T-helper 1 cell treated with Interleukin-12 subunit alpha and Interleukin-12 subunit beta and Interleukin-4 antibody, amounts not matched to agents 30 μg/mL and 1 μg/mL, for 36 hours (primary cell): ENCODE data around the gene DPP7.

Experiments
- H3K27ac Mint-ChIP-seq: one replicate; pipeline ENCODE4 v1.8.0; 2021; ENCODE audit warnings: mild to moderate bottlenecking, mixed read lengths
- H3K27me3 Mint-ChIP-seq: one replicate; pipeline ENCODE4 v1.8.0; 2021; ENCODE audit warnings: low read depth, mixed read lengths
- H3K36me3 Mint-ChIP-seq: one replicate; pipeline ENCODE4 v1.8.0; 2021; ENCODE audit warnings: low read depth, mixed read lengths
- H3K4me1 Mint-ChIP-seq: one replicate; pipeline ENCODE4 v1.8.0; 2021; ENCODE audit warnings: low read depth, mixed read lengths
- H3K4me3 Mint-ChIP-seq: one replicate; pipeline ENCODE4 v1.8.0; 2021; ENCODE audit warnings: mild to moderate bottlenecking, moderate library complexity, mixed read lengths
- H3K9me3 Mint-ChIP-seq: one replicate; pipeline ENCODE4 v1.8.0; 2021; ENCODE audit warnings: mixed read lengths

The DPP7 gene

GRCh38 chr9:137152844-137153405, 38.4 kb upstream of the DPP7 start:
- peaks cover 14% of the 10 kb centered on the region for H3K4me1 Mint-ChIP-seq
- H3K9me3 Mint-ChIP-seq: no peaks in the 10 kb centered on the region
- no peak overlapping the region for H3K27ac Mint-ChIP-seq
- no peak overlapping the region for H3K4me3 Mint-ChIP-seq
- peaks cover 13% of the 10 kb centered on the region for H3K27me3 Mint-ChIP-seq
- H3K36me3 Mint-ChIP-seq: no peaks in the 10 kb centered on the region

GRCh38 chr9:137150617-137151457, 36.3 kb upstream of the DPP7 start:
- H3K27me3 Mint-ChIP-seq: peaks cover 8% of the 10 kb centered on the region

GRCh38 chr9:137149942-137150616, 35.5 kb upstream of the DPP7 start:
- no peaks in the 10 kb centered on the region for H3K9me3 Mint-ChIP-seq
- peaks cover 10% of the 10 kb centered on the region for H3K4me1 Mint-ChIP-seq
- no peaks in the 10 kb centered on the region for H3K36me3 Mint-ChIP-seq
- H3K4me3 Mint-ChIP-seq: no peak overlapping the region
- H3K27me3 Mint-ChIP-seq: peaks cover 5% of the 10 kb centered on the region
- no peak overlapping the region for H3K27ac Mint-ChIP-seq

More at GRCh38 chr9:137150617-137151457, 36.3 kb upstream of the DPP7 start:
- Mint-ChIP-seq H3K36me3 (no peaks in the 10 kb centered on the region), H3K9me3 (no peaks in the 10 kb centered on the region), H3K4me3 (no peak overlapping the region), H3K27ac (peak overlapping the region; percentile 80), H3K4me1 (peaks cover 10% of the 10 kb centered on the region)

- Mint-ChIP-seq H3K4me1 (peaks cover 10% of the 10 kb centered on the region), H3K9me3 (no peaks in the 10 kb centered on the region), H3K4me3 (no peak overlapping the region), H3K27ac (no peak overlapping the region), H3K36me3 (no peaks in the 10 kb centered on the region), H3K27me3 (no peaks in the 10 kb centered on the region)
These were observed 34.8 kb upstream of the DPP7 start for GRCh38 chr9:137149363-137149762.

- H3K4me1 Mint-ChIP-seq: peaks cover 10% of the 10 kb centered on the region
- H3K4me3 Mint-ChIP-seq: no peak overlapping the region
- no peaks in the 10 kb centered on the region for H3K27me3 Mint-ChIP-seq
- no peaks in the 10 kb centered on the region for H3K9me3 Mint-ChIP-seq
- no peaks in the 10 kb centered on the region for H3K36me3 Mint-ChIP-seq
- no peak overlapping the region for H3K27ac Mint-ChIP-seq
These were observed 34.1 kb upstream of the DPP7 start for GRCh38 chr9:137148661-137149060.

- H3K27ac Mint-ChIP-seq: no peak overlapping the region
- no peaks in the 10 kb centered on the region for H3K9me3 Mint-ChIP-seq
These were observed 33.7 kb upstream of the DPP7 start for GRCh38 chr9:137148242-137148641.

GRCh38 chr9:137147793-137148160, 33.2 kb upstream of the DPP7 start:
- Mint-ChIP-seq H3K36me3 (no peaks in the 10 kb centered on the region), H3K27me3 (no peaks in the 10 kb centered on the region), H3K4me1 (peaks cover 10% of the 10 kb centered on the region), H3K4me3 (no peak overlapping the region), H3K9me3 (no peaks in the 10 kb centered on the region), H3K27ac (no peak overlapping the region)

More at GRCh38 chr9:137148242-137148641, 33.7 kb upstream of the DPP7 start:
- Mint-ChIP-seq H3K36me3 (no peaks in the 10 kb centered on the region), H3K4me1 (peaks cover 10% of the 10 kb centered on the region), H3K27me3 (no peaks in the 10 kb centered on the region), H3K4me3 (no peak overlapping the region)

- no peak overlapping the region for H3K27ac Mint-ChIP-seq
- no peak overlapping the region for H3K4me3 Mint-ChIP-seq
- peaks cover 3% of the 10 kb centered on the region for H3K27me3 Mint-ChIP-seq
- no peaks in the 10 kb centered on the region for H3K9me3 Mint-ChIP-seq
- peaks cover 10% of the 10 kb centered on the region for H3K4me1 Mint-ChIP-seq
- no peaks in the 10 kb centered on the region for H3K36me3 Mint-ChIP-seq
These were observed 32.7 kb upstream of the DPP7 start for GRCh38 chr9:137147091-137147792.

- Mint-ChIP-seq H3K27me3 (peaks cover 7% of the 10 kb centered on the region), H3K4me3 (no peak overlapping the region), H3K27ac (no peak overlapping the region), H3K4me1 (peaks cover 10% of the 10 kb centered on the region), H3K36me3 (no peaks in the 10 kb centered on the region), H3K9me3 (no peaks in the 10 kb centered on the region)
These were observed 32.0 kb upstream of the DPP7 start for GRCh38 chr9:137146527-137146918.

- Mint-ChIP-seq H3K9me3 (no peaks in the 10 kb centered on the region), H3K27ac (no peak overlapping the region)
These were observed 31.4 kb upstream of the DPP7 start for GRCh38 chr9:137145731-137146526.

GRCh38 chr9:137143459-137143858, 28.9 kb upstream of the DPP7 start:
- no peak overlapping the region for H3K27ac Mint-ChIP-seq
- H3K9me3 Mint-ChIP-seq: no peaks in the 10 kb centered on the region
- peaks cover 24% of the 10 kb centered on the region for H3K27me3 Mint-ChIP-seq
- H3K4me1 Mint-ChIP-seq: peaks cover 3% of the 10 kb centered on the region
- H3K4me3 Mint-ChIP-seq: no peak overlapping the region
- no peaks in the 10 kb centered on the region for H3K36me3 Mint-ChIP-seq

More at GRCh38 chr9:137145731-137146526, 31.4 kb upstream of the DPP7 start:
- Mint-ChIP-seq H3K36me3 (no peaks in the 10 kb centered on the region), H3K4me1 (peaks cover 7% of the 10 kb centered on the region), H3K27me3 (peaks cover 7% of the 10 kb centered on the region), H3K4me3 (no peak overlapping the region)

GRCh38 chr9:137141976-137142936, 27.7 kb upstream of the DPP7 start:
- H3K4me1 Mint-ChIP-seq: peaks cover 3% of the 10 kb centered on the region
- H3K27me3 Mint-ChIP-seq: peaks cover 35% of the 10 kb centered on the region
- no peaks in the 10 kb centered on the region for H3K36me3 Mint-ChIP-seq
- H3K4me3 Mint-ChIP-seq: no peak overlapping the region
- H3K27ac Mint-ChIP-seq: no peak overlapping the region
- H3K9me3 Mint-ChIP-seq: no peaks in the 10 kb centered on the region
